HUES6 (cell line): Measurements from ENCODE around the gene SGK1.

Experiments used
- H3K27ac ChIP-seq: 2 replicates; pipeline ENCODE4 v1.7.0; 2013; ENCODE audit warnings: low read depth, mild to moderate bottlenecking, low read length, inconsistent platforms
- H3K27me3 ChIP-seq: 2 replicates; pipeline ENCODE4 v1.6.1; 2013; ENCODE audit warnings: low read length; ENCODE audit not compliant: control insufficient read depth, insufficient read depth
- H3K36me3 ChIP-seq: 2 replicates; pipeline ENCODE4 v1.6.1; 2013; ENCODE audit warnings: low read length; ENCODE audit not compliant: control insufficient read depth, insufficient read depth
- H3K4me1 ChIP-seq: 2 replicates; pipeline ENCODE4 v1.6.1; 2013; ENCODE audit warnings: low read length; ENCODE audit not compliant: control insufficient read depth, insufficient read depth
- H3K4me3 ChIP-seq: 2 replicates; pipeline ENCODE4 v1.5.1; 2013; ENCODE audit warnings: low read depth, low read length
- H3K9ac ChIP-seq: one replicate; pipeline ENCODE4 v1.6.1; 2013; ENCODE audit warnings: mild to moderate bottlenecking, low read length
- H3K9me3 ChIP-seq: 2 replicates; pipeline ENCODE4 v1.6.1; 2013; ENCODE audit warnings: low read depth, low read length; ENCODE audit not compliant: control insufficient read depth, insufficient read depth

The SGK1 gene

DNA sequence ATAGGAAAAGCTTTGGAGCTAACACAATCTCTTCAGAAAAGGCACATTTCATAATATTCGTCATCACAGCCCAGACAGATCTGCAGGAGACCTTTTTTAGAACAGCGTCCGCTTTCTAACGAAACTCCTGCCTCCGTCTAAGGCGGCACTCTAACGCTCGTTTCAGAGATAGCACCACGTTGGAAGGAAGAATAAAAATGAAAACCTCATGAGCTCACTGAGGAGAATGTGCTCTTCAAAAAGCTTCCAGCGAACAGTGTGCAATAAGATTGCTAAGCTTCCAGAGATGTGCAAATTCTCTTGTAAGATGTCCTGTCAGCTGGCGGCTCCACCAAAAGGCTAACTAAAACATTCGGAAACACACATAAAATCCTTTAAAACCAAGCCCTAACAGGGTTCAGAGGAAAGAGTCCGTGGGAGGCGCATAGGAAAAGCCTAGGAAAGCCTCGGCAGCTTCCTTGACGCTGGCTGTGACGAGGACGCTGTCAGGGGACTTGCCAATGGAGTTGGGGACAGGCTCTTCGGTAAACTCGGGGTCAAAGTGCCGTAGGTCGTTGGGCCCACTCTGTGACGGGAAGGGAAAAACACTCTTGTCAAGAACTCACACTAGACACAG, 147.9 kb downstream of the SGK1 start:
- no peak overlapping the region for H3K4me3 ChIP-seq
- H3K9ac ChIP-seq = no peak overlapping the region
- no peaks in the 10 kb centered on the region for H3K27me3 ChIP-seq
- H3K4me1 ChIP-seq = no peaks in the 10 kb centered on the region; the same call in 1 of the 2 replicates
- H3K27ac ChIP-seq = no peak overlapping the region
- peaks cover 57% of the 10 kb centered on the region for H3K36me3 ChIP-seq
- H3K9me3 ChIP-seq = no peaks in the 10 kb centered on the region

DNA sequence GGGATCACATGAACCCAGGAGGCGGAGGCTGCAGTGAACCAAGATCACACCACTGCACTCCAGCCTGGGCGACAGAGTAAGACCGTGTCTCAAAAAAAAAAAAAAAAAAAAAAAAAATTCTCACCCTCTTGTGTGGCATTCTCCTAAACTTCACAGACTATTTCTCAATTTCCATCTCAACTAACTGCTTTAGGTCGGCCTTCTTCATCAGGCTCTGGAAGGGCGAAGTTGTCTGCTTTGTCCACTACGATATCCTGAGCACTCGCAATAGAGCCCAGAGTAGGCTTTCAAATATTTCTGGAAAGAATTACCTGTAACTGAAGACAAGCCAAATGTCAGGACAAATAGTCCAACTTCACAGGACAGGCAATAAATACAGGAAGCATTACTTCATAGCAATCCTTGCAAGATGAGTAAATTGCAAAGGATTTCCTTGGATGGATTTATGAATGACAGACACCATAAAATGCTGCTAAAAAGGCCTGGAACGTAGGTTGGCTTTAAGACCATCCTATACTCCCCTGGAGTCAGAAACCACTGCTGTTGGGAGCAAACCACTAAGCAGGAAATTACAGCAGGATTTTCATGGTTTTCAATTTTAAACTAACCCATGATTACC, 149.2 kb downstream of the SGK1 start:
- Histone ChIP-seq H3K4me3 (no peak overlapping the region), H3K27ac (no peak overlapping the region), H3K4me1 (no peaks in the 10 kb centered on the region; the same call in 1 of the 2 replicates), H3K9me3 (no peaks in the 10 kb centered on the region), H3K27me3 (no peaks in the 10 kb centered on the region), H3K9ac (no peak overlapping the region), H3K36me3 (peaks cover 56% of the 10 kb centered on the region)

DNA sequence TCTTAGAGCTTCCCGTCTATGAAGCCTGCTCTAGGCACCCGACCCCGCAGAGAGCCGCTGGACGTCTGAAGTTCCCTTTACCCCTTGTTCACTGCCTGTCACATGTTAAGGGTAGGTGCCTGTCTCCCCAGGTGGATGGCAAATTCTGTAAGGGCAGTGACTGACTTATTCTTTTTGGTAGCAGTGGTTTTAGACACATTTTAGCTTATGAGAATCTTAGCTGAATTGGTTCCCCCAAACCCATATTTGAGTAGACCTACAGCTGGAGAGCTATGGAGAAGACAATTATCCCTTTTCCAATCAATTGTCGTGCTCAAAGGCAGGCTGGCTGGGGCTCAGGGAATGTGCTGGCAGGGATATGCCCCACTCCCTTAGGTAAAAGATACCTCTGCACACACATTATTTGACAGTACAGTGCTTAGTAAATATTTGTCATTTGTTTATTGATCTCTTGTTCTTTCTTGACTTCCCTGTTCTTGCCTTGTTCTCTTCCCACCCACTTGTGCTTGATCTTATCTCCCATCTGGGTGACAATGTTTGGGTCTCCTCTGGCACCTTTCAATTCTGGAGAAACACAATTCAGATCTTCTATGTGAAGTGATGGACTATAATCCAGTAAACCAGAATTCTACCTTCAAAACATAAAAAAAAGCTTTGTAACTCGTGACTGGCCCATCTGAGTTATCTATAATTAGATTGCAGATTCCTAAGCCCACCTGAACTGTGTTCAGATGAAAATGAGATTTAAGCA, 151.2 kb downstream of the SGK1 start:
- no peaks in the 10 kb centered on the region for H3K9me3 ChIP-seq
- peaks cover 36% of the 10 kb centered on the region for H3K36me3 ChIP-seq
- no peak overlapping the region for H3K27ac ChIP-seq
- peaks cover 3% of the 10 kb centered on the region; the same call in 1 of the 2 replicates for H3K4me1 ChIP-seq
- no peaks in the 10 kb centered on the region for H3K27me3 ChIP-seq
- no peak overlapping the region for H3K4me3 ChIP-seq
- H3K9ac ChIP-seq = no peak overlapping the region

DNA sequence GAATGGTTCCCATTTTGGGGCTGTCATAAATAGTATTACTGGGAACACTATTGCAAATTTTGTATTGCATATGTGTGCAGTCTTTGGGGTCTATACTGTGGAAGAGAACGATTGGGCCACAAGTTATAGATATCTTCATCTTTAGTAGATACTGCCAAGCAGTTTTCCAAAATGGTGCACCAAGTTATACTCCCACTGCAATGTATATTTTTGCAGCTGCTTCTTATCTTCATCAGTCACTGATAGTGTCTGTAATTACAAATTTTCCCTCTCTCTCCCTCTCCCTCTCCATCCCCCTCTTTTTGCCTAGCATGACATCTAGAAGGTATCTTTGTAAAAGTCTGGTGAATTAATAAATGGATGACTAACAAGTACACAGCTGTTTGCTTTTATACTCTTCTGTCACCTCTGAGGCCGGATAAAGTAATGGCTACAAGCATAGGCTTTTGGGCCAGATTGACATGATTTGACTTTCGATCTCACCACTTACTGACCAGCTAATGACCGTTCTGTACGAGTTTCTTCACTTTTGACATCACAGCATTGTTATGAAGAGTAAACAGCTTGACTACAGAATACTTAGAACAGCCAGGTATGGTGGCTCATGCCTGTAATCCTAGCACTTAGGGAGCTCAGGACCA, 152.2 kb downstream of the SGK1 start:
- H3K36me3 ChIP-seq = peaks cover 26% of the 10 kb centered on the region
- H3K27me3 ChIP-seq = no peaks in the 10 kb centered on the region
- H3K9me3 ChIP-seq = no peaks in the 10 kb centered on the region
- no peak overlapping the region for H3K4me3 ChIP-seq
- H3K4me1 ChIP-seq = peaks cover 13% of the 10 kb centered on the region
- H3K27ac ChIP-seq = no peak overlapping the region
- H3K9ac ChIP-seq = no peak overlapping the region

DNA sequence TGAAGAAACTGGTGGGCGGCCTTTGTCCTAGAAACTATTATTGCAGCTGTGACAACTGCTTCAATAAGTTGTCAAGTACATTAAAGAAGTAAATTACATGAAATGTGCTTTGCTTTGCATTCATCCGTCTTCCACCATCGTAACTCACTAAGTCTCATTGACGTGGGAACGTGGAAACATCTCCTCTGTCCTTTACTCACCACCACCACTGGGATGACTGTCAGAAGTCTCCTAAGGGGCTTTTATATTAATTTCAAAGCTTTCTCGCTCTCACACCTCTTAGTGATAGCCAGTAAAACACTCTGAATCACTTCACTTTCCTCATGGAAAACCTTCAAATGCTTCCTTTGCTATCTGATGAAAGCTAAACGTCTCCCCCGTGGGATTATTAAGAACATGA, 153.6 kb downstream of the SGK1 start:
- H3K27me3 ChIP-seq = no peaks in the 10 kb centered on the region
- H3K27ac ChIP-seq = no peak overlapping the region
- peaks cover 13% of the 10 kb centered on the region for H3K36me3 ChIP-seq
- H3K4me3 ChIP-seq = no peak overlapping the region
- H3K9me3 ChIP-seq = peaks cover 2% of the 10 kb centered on the region; the same call in 1 of the 2 replicates
- no peak overlapping the region for H3K9ac ChIP-seq
- peaks cover 19% of the 10 kb centered on the region for H3K4me1 ChIP-seq

DNA sequence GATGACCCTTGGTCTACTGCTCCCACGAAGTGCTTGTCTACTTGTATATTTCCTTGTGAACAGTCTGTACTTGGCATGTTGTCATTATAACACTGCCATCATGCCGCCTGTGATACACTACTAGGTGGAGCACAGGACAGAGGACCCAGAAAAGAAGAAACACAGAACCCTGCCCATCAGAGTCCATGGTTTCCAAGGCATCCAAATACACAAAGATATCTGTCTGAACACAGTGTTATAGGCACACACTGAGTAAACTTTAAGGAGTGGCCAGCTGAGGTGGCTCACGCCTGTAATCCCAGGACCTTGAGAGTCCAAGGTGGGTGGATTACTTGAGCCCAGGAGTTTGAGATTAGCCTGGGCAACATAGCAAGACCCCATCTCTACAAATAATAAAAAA, 155.0 kb downstream of the SGK1 start:
- H3K27me3 ChIP-seq = no peaks in the 10 kb centered on the region
- peaks cover 2% of the 10 kb centered on the region; the same call in 1 of the 2 replicates for H3K9me3 ChIP-seq
- H3K9ac ChIP-seq = no peak overlapping the region
- H3K4me1 ChIP-seq = peaks cover 19% of the 10 kb centered on the region
- H3K27ac ChIP-seq = no peak overlapping the region
- H3K4me3 ChIP-seq = no peak overlapping the region
- H3K36me3 ChIP-seq = peaks cover 4% of the 10 kb centered on the region; the same call in 1 of the 2 replicates

DNA sequence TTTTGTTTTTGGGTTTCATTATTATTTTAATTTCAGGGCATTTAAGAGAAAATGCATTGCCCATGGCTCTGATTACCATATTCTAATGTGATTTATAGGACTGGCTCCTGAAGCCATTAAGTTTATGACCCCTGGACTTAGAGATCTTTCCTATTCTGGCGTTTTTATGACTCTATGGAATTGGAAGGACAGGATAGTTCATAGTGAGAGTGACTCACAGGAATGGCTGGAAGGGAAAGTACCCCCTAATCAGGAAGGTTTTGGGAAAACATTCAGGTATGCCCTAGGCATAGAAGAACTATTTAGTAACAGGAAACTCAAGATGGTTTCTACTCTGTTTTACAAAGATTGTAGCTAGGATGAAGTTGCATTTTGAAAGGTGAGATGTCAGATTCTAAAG, 156.9 kb downstream of the SGK1 start:
- Histone ChIP-seq H3K9ac (no peak overlapping the region), H3K9me3 (peaks cover 2% of the 10 kb centered on the region; the same call in 1 of the 2 replicates), H3K27ac (peak overlapping the region; percentile 15)

DNA sequence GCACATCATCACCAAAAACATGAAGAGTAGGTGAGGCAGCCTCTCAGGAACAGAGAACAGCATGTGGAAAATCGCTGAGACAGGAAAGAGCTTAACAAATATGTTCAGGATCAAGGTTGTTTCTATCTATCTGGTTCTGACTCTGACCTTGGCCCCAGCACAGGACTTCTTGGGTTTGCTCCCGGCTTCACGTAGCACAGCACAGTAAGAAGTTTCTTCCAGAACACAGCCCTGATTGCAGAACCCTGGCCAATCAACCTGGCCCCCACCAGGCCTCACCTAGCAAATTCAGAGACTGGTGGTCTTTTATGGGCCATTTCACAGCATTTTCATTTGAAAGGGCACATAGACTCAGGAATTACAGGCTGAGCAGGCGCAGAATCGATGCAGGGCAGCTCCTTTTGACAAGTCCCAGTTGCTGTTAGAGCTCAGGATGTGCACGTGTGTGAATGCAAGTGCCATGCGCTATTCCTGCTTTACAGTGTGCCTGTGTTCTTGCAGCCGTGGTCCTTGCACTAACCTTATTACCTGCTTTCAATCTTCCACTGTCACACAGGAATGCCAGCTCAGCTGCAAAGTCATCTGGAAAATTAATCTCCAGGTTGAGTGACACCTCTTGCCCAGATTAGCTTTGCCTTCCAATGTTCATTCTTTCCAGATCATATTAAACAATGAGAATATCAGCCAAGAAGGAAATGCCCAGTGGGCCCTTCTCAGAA, 165.0 kb downstream of the SGK1 start:
- Histone ChIP-seq H3K9me3 (no peaks in the 10 kb centered on the region), H3K27me3 (no peaks in the 10 kb centered on the region), H3K4me1 (peaks cover 5% of the 10 kb centered on the region; the same call in 1 of the 2 replicates), H3K36me3 (no peaks in the 10 kb centered on the region), H3K9ac (no peak overlapping the region), H3K27ac (no peak overlapping the region), H3K4me3 (no peak overlapping the region)

More for the DNA sequence above, 156.9 kb downstream of the SGK1 start:
- Histone ChIP-seq H3K4me3 (no peak overlapping the region), H3K4me1 (peaks cover 19% of the 10 kb centered on the region), H3K36me3 (no peaks in the 10 kb centered on the region), H3K27me3 (no peaks in the 10 kb centered on the region)

DNA sequence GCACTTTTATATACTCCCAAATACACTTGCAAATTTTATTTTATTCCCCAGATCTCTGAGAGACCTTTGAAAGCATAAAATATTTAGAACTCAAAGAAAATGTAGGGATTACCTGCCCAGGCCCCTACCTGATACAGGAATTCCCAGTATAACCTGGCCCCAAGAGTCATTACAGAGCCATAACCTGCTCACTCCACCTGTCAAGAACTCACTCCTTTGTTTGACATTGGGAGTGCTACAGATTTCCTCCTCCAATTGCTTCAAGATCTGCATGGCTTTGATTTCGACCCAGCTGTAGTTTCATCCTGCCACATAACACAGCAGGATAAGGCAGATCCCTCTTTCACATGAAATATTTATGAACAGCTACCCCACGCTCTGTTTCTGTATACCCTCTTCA, 169.3 kb downstream of the SGK1 start:
- Histone ChIP-seq H3K9me3 (no peaks in the 10 kb centered on the region), H3K36me3 (no peaks in the 10 kb centered on the region), H3K4me3 (no peak overlapping the region), H3K27me3 (no peaks in the 10 kb centered on the region), H3K9ac (no peak overlapping the region), H3K27ac (no peak overlapping the region), H3K4me1 (peaks cover 5% of the 10 kb centered on the region; the same call in 1 of the 2 replicates)

DNA sequence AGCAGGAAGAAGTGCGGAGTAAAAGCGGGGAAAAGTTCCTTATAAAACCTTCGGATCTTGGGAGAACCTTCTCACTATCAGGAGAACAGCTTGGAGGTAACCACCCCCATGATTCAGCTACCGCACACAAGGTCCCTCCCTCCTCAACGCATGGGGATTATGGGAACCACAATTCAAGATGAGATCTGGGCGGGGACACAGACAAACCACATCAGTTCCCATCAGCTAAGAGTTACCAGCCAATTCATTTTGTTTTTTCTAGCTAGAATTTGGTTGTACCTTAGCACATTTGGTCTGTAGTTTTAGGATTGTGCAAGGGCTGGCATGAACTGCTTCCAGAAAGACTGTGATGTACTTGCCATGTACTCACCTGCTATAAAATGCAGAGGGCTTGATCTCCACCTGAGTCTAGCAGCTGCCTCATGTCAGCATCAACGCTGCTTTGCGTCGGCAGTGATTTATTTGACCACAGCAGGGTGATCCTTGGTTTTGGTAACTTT, 170.8 kb downstream of the SGK1 start:
- Histone ChIP-seq H3K4me3 (no peak overlapping the region), H3K27me3 (no peaks in the 10 kb centered on the region), H3K36me3 (no peaks in the 10 kb centered on the region), H3K9ac (no peak overlapping the region), H3K27ac (no peak overlapping the region), H3K9me3 (no peaks in the 10 kb centered on the region), H3K4me1 (no peaks in the 10 kb centered on the region)
